ENCODE data around the gene KRT77. TPM values are rescaled to one million over a fixed set of nuclear protein-coding genes. Genes with fewer than 3 reads are reported as not detected.

KRT77 gene
- total and polyA plus RNA-seq, 8 donors, result 0.03 TPM; not detected in 7

DNA sequence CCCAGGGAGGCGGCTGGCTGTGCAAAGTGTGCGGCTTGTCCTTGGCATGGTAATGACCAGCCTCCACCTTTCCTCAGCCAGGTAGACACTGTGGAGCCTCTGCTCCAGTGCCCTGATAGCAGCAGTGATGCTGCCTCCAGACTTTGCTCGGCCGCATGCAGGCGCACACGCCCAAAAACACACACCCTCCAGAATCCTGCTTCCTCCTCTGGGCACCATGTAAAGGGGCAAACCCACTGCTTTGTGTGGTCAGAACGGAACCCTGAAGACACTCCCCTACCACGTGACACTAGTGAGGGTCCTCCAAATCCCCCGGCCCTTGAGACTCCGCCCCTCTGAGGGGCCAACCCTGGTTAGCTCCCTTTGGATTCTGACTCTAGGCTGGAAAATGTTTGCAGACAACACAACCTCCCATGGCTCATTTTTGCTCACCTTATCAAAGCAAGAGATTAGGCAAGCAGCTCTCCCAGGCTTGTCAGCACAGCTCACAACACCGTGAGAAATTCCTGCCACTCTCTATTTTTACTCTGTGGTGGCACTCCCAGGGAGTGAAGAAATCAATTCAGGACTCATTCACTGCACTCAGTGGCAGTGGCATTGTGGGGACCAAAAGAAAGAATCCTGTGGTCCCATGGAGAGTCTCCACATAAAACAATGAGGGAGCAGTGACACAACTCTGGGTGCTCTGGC, 4.5 kb downstream of the KRT77 start:
- peak in 1 of 2 donors; percentile 19 for DNase-seq
- WGBS, 5 donors, result 27 to 49% (median 36%) methylated on average over 11 of the region's 11 CpGs
- TF ChIP-seq, protein P1, sequence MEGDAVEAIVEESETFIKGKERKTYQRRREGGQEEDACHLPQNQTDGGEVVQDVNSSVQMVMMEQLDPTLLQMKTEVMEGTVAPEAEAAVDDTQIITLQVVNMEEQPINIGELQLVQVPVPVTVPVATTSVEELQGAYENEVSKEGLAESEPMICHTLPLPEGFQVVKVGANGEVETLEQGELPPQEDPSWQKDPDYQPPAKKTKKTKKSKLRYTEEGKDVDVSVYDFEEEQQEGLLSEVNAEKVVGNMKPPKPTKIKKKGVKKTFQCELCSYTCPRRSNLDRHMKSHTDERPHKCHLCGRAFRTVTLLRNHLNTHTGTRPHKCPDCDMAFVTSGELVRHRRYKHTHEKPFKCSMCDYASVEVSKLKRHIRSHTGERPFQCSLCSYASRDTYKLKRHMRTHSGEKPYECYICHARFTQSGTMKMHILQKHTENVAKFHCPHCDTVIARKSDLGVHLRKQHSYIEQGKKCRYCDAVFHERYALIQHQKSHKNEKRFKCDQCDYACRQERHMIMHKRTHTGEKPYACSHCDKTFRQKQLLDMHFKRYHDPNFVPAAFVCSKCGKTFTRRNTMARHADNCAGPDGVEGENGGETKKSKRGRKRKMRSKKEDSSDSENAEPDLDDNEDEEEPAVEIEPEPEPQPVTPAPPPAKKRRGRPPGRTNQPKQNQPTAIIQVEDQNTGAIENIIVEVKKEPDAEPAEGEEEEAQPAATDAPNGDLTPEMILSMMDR (IDR thresholded peaks at IDR 0.05), result no peak
- no peak for TF ChIP-seq EP300 (IDR thresholded peaks at IDR 0.05)
- Histone ChIP-seq H3K27me3 (peaks cover 0 to 76% (median 6%) of the 10 kb centered on the region in 3 donors), H3K36me3 (no peaks in the 10 kb centered on the region), H3K9me3 (no peaks in the 10 kb centered on the region), H3K4me1 (no peaks in the 10 kb centered on the region), H3K4me3 (no peak overlapping the region), H3K27ac (no peak overlapping the region)
- intact Hi-C loops (cut with DNase I; ENCODE audit: low total_unique reads), result no loop called here

DNA sequence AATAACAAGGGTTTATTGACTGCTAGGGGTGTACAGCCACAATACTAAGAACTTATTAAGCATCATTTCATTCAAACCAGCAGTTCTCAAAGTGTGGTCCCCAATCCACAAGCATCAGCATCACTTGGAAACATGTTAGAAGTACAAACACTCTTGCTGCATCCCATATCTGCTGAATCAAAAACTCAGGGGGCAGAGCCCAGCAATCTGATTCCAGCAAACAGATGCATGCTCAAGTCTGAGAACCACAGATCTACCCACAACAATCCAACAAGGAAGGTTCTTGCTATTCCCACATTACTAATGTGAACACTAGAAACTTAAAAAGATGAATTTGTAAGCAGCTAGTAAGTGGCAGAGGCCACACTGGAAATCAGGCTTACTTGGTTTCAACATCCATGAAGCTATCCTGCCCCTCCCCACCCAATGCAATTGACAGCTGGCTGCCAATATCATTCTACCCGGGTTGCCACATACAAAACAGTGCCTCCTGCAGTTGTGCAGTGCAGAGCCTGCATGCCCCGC, 6.2 kb downstream of the KRT77 start:
- DNase-seq, result no peak
- intact Hi-C loops (cut with DNase I; ENCODE audit: low total_unique reads), result no loop called here
- TF ChIP-seq EP300 (IDR thresholded peaks at IDR 0.05) (no peak), POLR2AphosphoS5 (IDR thresholded peaks at IDR 0.05) (no peak), POLR2A (IDR thresholded peaks at IDR 0.05) (no peak)
- TF ChIP-seq, protein P1 (IDR thresholded peaks at IDR 0.05), result no peak
- no peaks in the 10 kb centered on the region for H3K36me3 ChIP-seq
- WGBS, 5 donors, result 53 to 75% (median 62%) methylated on average over 2 of the region's 2 CpGs
- H3K9me3 ChIP-seq, result no peaks in the 10 kb centered on the region
- peaks cover 0 to 80% (median 12%) of the 10 kb centered on the region in 3 donors for H3K27me3 ChIP-seq
- H3K27ac ChIP-seq, result no peak overlapping the region
- H3K4me3 ChIP-seq, result no peak overlapping the region
- H3K4me1 ChIP-seq, result no peaks in the 10 kb centered on the region

DNA sequence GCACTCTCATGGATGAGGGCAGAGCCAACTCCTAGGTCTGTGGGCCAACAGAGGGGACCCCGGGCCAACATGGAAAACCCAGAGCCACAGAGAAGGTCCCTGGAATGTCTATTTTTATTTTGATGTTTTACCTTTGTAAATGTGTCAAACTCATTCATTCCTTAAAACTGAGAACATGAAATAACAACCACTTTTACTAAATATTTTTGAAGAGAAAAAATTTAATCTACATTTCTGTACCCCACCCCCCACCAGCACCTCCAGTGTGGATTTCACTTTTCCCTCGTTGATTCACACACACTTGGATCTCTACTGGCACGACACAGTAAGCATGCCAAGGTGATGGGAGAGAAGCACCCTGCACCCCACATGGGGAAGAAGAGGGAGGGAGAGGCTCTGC, 6.7 kb downstream of the KRT77 start:
- Histone ChIP-seq H3K4me1 (peaks cover 0 to 2% (median under 1%) of the 10 kb centered on the region in 4 donors), H3K36me3 (no peaks in the 10 kb centered on the region), H3K27me3 (peaks cover 0 to 80% (median 18%) of the 10 kb centered on the region in 3 donors), H3K4me3 (no peak overlapping the region), H3K9me3 (no peaks in the 10 kb centered on the region), H3K27ac (no peak overlapping the region)
- intact Hi-C loops (cut with DNase I; ENCODE audit: low total_unique reads), result no loop called here
- WGBS, 5 donors, result 53 to 69% (median 61%) methylated on average over 3 of the region's 3 CpGs
- no peak for TF ChIP-seq POLR2AphosphoS5 (IDR thresholded peaks at IDR 0.05)
- TF ChIP-seq POLR2A (IDR thresholded peaks at IDR 0.05), result no peak
- no peak for TF ChIP-seq EP300 (IDR thresholded peaks at IDR 0.05)
- TF ChIP-seq, protein P1 (IDR thresholded peaks at IDR 0.05), result no peak
- DNase-seq, result no peak

DNA sequence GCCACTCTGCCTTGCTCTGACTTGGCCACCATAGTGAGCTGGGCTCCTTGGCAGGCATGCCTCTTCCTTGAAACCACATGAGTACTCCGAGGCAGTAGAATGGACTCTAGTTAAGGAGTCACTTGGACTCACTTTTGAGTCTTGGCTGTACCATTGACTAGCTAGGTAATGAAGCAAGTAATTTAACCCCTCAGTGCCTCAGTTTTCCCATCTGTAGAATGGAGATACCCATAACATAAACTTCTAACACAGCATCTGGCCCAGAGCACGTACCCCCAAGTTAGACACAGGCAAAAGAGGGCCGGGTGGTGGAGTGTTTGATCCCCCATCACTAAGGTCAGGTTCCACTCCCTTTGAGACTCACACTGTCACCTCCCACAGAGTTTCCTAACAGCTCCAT, 8.3 kb downstream of the KRT77 start:
- no peaks in the 10 kb centered on the region for H3K9me3 ChIP-seq
- WGBS, 5 donors, result 57 to 77% (median 74%) methylated on average over 3 of the region's 3 CpGs
- no peak overlapping the region for H3K27ac ChIP-seq
- H3K27me3 ChIP-seq, result peaks cover 0 to 85% (median 33%) of the 10 kb centered on the region in 3 donors
- peaks cover 7 to 16% (median 14%) of the 10 kb centered on the region in 4 donors for H3K4me1 ChIP-seq
- intact Hi-C loops (cut with DNase I; ENCODE audit: low total_unique reads), result no loop called here
- DNase-seq, result no peak
- TF ChIP-seq EP300 (IDR thresholded peaks at IDR 0.05) (no peak), POLR2A (IDR thresholded peaks at IDR 0.05) (no peak), POLR2AphosphoS5 (IDR thresholded peaks at IDR 0.05) (no peak)
- H3K4me3 ChIP-seq, result no peak overlapping the region
- no peaks in the 10 kb centered on the region for H3K36me3 ChIP-seq

DNA sequence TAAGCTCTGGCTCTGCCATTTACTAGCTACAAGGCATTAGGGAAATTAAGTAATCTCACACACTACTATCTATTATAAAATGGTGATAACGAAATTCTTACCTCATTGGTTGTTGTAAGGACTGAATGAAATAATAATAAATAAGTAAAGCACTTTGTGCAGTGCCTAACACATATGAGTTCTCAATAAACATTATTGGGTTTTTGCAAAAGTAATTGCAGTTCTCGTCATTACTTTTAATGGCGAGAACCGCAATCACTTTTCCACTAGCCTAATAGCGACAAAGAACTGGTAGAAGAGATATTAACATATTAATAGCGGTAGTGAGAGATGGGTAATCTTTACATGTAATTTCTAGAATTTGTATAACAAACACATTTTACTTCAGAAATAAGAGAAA, 9.2 kb downstream of the KRT77 start:
- intact Hi-C loops (cut with DNase I; ENCODE audit: low total_unique reads), result no loop called here
- Histone ChIP-seq H3K4me1 (peaks cover 7 to 19% (median 14%) of the 10 kb centered on the region in 4 donors), H3K27me3 (peaks cover 0 to 89% (median 38%) of the 10 kb centered on the region in 3 donors), H3K9me3 (no peaks in the 10 kb centered on the region), H3K4me3 (no peak overlapping the region), H3K27ac (no peak overlapping the region), H3K36me3 (no peaks in the 10 kb centered on the region)
- TF ChIP-seq POLR2AphosphoS5 (IDR thresholded peaks at IDR 0.05), result no peak
- TF ChIP-seq POLR2A (IDR thresholded peaks at IDR 0.05), result no peak
- TF ChIP-seq, protein P1 (IDR thresholded peaks at IDR 0.05), result no peak
- no peak for TF ChIP-seq EP300 (IDR thresholded peaks at IDR 0.05)
- no peak for DNase-seq
- 76 to 92% (median 88%) methylated on average over 6 of the region's 6 CpGs for WGBS, 5 donors

All from stomach (tissue), 9 donors.